GM19372 (cell line): ENCODE data around the gene CGB8.

ENCODE experiments used
- ATAC-seq: cut with Tn5 transposase; IDR thresholded peaks from one replicate; pipeline ENCODE4 v1.9.1; 2021; ENCODE audit warnings: mild to moderate bottlenecking, low read depth, moderate library complexity; ENCODE audit not compliant: unreplicated experiment

CGB8 gene

GRCh38 chr19:49014123-49014869 is 34.6 kb downstream of the CGB8 start:
- no peak for ATAC-seq

- no peak for ATAC-seq
These were observed 37.7 kb downstream of the CGB8 start for GRCh38 chr19:49011194-49011593.

DNA sequence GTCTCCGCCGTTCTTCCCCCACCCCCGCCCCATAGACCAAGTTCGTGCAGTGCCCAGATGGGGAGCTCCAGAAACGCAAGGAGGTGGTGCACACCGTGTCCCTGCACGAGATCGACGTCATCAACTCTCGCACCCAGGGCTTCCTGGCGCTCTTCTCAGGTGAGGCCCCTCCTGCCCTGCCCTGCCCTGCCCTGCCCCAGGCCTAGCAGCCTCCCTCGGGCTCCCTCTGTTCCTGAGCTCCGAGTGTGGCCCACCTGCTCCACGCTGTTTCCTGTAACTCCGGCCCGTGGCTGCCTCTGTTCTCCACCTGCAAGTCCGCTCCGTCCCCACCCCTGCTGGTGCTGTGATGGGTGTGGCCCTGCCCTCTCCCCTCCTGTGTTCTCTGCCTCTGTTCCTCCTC is 38.5 kb downstream of the CGB8 start:
- ATAC-seq = no peak

- ATAC-seq = no peak
These were observed 39.1 kb downstream of the CGB8 start for GRCh38 chr19:49009828-49010227.

- ATAC-seq = no peak
These were observed 42.0 kb downstream of the CGB8 start for GRCh38 chr19:49006905-49007304.

DNA sequence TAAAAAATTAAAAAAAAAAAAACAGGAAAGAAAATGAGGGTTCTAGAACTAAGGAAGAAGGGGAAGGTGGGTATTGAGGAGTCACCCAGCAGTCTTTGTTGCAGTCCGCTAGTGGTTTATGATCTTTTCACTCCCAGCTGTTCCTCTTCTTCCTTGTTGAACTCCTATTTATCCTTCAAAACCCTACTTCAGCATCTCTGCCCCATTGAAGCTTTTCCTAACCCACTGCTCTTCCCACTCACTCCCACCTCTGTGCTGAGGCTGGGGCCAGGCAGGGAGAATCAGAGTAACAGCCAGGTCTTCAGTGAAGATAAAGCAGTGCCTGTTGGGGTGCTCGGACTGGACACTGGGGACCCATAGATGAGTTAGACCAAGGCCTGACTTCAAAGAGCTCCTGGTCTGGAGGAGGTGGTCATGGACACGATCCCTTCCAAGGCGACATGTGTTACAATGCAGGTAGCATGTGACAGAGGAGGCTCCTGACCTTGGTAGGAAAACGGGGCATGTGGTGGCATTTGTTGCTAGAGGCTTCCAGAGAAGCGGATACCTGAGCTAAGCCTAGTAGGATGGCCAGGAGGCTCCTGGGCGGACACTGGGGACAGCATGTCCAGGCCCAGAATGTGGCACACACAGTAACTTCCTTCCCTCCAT is 43.8 kb downstream of the CGB8 start:
- no peak for ATAC-seq

- no peak for ATAC-seq
These were observed 44.8 kb downstream of the CGB8 start for GRCh38 chr19:49004133-49004532.

DNA sequence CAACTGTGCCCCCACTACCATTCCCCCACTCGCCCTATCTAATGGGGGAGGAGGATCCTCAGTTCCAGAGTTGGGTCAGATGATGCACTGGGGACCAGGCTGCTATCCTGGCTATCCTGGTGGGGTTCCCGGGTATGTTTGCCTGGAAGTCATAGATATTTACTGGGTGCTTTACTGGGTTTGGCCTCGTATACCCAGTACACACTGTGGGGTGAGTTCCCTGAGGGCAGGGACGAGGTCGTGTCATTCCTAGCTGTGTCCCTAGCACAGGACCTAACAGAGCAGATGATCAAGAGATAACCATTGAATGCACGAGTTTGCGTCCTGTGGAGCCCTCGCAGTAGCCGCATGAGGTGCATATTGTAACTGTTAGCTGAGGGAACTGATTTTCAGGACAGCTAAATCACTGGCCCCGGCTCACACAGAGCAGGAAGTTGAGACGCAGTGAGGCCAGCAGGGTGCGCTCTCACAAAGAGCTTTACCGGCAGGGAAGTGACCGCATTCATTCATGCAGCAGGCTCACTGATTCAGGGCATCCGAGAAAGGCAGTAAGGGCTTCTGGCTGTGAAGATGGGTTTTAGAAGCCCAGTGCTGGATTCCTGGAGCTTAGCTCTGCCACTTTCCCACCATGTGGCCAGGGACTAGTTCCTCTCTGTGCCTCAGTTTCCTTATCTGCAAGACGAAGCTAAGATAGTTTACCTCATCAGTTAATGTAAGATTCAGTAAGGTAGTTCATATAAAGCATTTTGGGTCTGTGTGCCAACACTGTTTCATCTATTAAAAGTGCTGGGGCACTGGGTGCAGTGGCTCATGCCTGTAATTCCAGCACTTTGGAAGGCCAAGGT is 49.2 kb downstream of the CGB8 start:
- ATAC-seq = no peak

DNA sequence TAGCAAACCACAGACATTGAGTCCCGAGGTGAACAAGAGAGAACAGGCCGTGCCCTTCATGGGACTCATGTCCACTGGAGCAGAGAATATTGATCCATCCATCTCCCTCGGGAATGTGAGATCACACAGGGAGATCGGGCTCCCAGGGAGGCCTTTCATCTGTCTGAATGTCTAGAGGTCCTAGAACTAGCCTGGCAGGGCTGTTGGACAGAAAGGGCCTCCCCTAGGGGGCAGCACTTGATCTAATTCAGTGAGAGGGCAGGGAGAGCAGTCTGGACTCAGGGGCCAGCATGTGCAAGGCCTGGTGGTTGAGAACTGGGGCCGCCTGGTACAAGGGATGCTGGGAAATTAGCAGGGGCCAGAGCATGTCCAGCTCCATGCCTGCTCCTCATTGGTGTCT is 50.9 kb downstream of the CGB8 start:
- ATAC-seq = no peak
